ENCODE results near the gene RASA3. TPM values are rescaled to one million over a fixed set of nuclear protein-coding genes. Genes with fewer than 3 reads are reported as not detected.

Gene RASA3
- total and polyA plus RNA-seq, 2 of the 8 experiments (the other 6 are each of a cell fraction or from before 2014, with no cell fraction given) = 7.5 to 21.9 TPM

DNA sequence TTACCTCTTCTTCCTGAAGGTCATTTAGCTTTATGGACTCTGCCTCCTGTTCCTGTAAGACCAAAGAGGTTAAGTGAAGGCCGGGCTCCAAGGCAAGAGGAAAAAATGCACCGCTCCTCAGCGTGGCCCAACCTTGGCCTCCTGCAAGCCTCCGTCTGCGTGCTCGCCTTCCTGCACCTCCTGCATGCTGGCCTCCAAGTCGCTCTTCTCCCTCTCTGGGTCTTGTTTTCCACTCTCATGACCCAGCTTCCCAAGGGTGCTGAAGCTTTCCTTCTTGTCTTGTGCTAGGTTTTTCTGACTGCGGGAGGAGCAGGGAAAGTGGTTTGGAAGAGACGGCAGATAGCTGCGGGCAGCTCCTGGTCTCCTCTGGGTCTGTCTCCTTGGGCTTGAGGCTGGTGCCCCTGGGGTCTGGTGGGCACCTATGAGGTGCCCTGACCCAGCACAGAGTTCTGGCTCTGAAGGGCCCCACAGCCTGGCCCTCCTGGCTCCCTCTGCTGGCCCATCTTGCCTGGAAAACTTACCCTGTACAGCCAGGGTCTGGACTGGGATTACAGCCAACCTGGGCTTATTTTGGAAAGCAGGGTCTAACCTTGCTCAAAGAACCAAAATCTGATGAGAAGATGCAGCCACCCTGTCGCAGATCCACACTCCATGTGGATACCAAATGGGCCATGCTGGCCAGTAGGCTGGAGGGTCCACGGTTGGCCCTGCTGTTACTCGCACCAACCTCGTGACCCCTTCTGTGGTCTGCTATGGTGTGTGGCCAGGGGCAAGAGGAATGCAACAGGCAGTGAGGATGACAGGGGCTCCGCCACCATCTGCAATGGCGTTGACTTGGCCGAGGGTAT lies 163.7 kb downstream of the RASA3 start (continued):
- TF ChIP-seq GABPA (IDR thresholded peaks at IDR 0.05; ENCODE audit: borderline replicate concordance, insufficient read depth, low read length) (no peak), RFX5 (IDR thresholded peaks at IDR 0.05; ENCODE audit: borderline replicate concordance, low read depth, low read length) (no peak), TAF1 (IDR thresholded peaks at IDR 0.05; ENCODE audit: low read depth, low read length) (no peak), CHD1 (IDR thresholded peaks at IDR 0.05; ENCODE audit: low read depth, low read length) (no peak), CBX8 (IDR thresholded peaks at IDR 0.05; ENCODE audit: borderline replicate concordance, low read depth, low read length) (no peak), TCF12 (IDR thresholded peaks at IDR 0.05; ENCODE audit: low read depth, low read length) (no peak), MAFK (IDR thresholded peaks at IDR 0.05; ENCODE audit: low read depth, low read length) (no peak), KDM1A (IDR thresholded peaks at IDR 0.05; ENCODE audit: borderline replicate concordance, low read length) (no peak), FOSL1 (IDR thresholded peaks at IDR 0.05; ENCODE audit: insufficient read depth, low read depth, low read length) (no peak), PHF8 (conservative IDR thresholded peaks at IDR 0.05; ENCODE audit: low read depth, low read length) (no peak), SAP30 (IDR thresholded peaks at IDR 0.05; ENCODE audit: insufficient read depth, insufficient replicate concordance, low read length) (no peak)
